ENCODE results near the gene NAP1L4.

DNA sequence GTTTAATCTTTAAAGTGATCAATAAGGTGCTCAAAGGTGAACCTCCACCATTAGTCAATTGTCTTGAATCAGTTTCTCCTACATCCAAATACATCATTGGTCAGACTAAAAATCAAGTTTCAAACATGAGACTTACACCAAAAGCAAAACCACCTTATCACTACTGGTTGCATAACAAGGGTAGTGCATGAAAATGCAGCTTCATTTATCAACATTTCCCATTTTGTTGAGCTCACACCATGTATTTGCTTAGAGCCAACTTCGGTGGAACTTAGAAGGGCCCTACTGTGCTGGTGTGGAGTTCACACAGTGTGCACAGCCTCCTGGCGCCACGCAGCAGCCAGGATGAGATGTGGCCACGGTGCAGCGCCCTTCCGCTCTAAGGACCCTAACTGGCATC lies 39.8 kb downstream of the NAP1L4 start:
- TF ChIP-seq POLR2AphosphoS5 (IDR thresholded peaks at IDR 0.05; ENCODE audit: low read depth, low read length) = no peak
- no peak for TF ChIP-seq POLR2A (IDR thresholded peaks at IDR 0.05; ENCODE audit: low read depth, low read length)
- no peak for TF ChIP-seq TAF1 (IDR thresholded peaks at IDR 0.05; ENCODE audit: low read depth, low read length)
